ENCODE data around the gene GALNTL6. TPM values are rescaled to one million over a fixed set of nuclear protein-coding genes. Genes with fewer than 3 reads are reported as not detected.
"Not testable (repeated sequence)": the region's sequence is repeated elsewhere in the genome, so short reads cannot be mapped to it uniquely, and the experiment has no call there.

The GALNTL6 gene
- total RNA-seq, 1 donor from 2014 or later: not detected

GRCh38 chr4:172974586-172974985 lies 1161.4 kb downstream of the GALNTL6 start:
- H3K27me3 ChIP-seq (ENCODE audit: low read depth): peaks cover 36% of the 10 kb centered on the region
- no peak for TF ChIP-seq CTCF (IDR thresholded peaks at IDR 0.05; ENCODE audit: borderline replicate concordance)
- H3K4me1 ChIP-seq: no peaks in the 10 kb centered on the region
- no peak overlapping the region for H3K4me3 ChIP-seq
- intact Hi-C loops (cut with micrococcal nuclease): no loop called here
- peaks cover 19% of the 10 kb centered on the region for H3K9me3 ChIP-seq (replicated peaks)
- H3K27ac ChIP-seq (replicated peaks): no peak overlapping the region
- DNase-seq: no peak
- H3K36me3 ChIP-seq: no peaks in the 10 kb centered on the region

- no peak for DNase-seq
- intact Hi-C loops (cut with micrococcal nuclease): no loop called here
- Histone ChIP-seq H3K27me3 (ENCODE audit: low read depth) (peaks cover 42% of the 10 kb centered on the region), H3K9me3 (replicated peaks) (peaks cover 8% of the 10 kb centered on the region), H3K4me3 (no peak overlapping the region), H3K27ac (replicated peaks) (no peak overlapping the region), H3K4me1 (no peaks in the 10 kb centered on the region), H3K36me3 (no peaks in the 10 kb centered on the region)
- no peak for TF ChIP-seq CTCF (IDR thresholded peaks at IDR 0.05; ENCODE audit: borderline replicate concordance)
Observed at GRCh38 chr4:172975651-172976229, 1162.5 kb downstream of the GALNTL6 start.

GRCh38 chr4:172977491-172978041 lies 1164.4 kb downstream of the GALNTL6 start:
- H3K27ac ChIP-seq (replicated peaks); intact Hi-C loops (cut with micrococcal nuclease); H3K4me3 ChIP-seq; H3K36me3 ChIP-seq; DNase-seq; H3K4me1 ChIP-seq; H3K9me3 ChIP-seq (replicated peaks): not testable (repeated sequence)
- peaks cover 40% of the 10 kb centered on the region for H3K27me3 ChIP-seq (ENCODE audit: low read depth)

- no peak overlapping the region for H3K27ac ChIP-seq (replicated peaks)
- H3K9me3 ChIP-seq (replicated peaks): peaks cover 8% of the 10 kb centered on the region
- H3K36me3 ChIP-seq: no peaks in the 10 kb centered on the region
- no peak for TF ChIP-seq CTCF (IDR thresholded peaks at IDR 0.05; ENCODE audit: borderline replicate concordance)
- intact Hi-C loops (cut with micrococcal nuclease): no loop called here
- DNase-seq: no peak
- no peak overlapping the region for H3K4me3 ChIP-seq
- no peaks in the 10 kb centered on the region for H3K4me1 ChIP-seq
- peaks cover 36% of the 10 kb centered on the region for H3K27me3 ChIP-seq (ENCODE audit: low read depth)
Observed at GRCh38 chr4:172978848-172979247, 1165.6 kb downstream of the GALNTL6 start.

GRCh38 chr4:172979332-172979731 lies 1166.1 kb downstream of the GALNTL6 start:
- no peak overlapping the region for H3K4me3 ChIP-seq
- no peaks in the 10 kb centered on the region for H3K36me3 ChIP-seq
- no peak overlapping the region for H3K27ac ChIP-seq (replicated peaks)
- intact Hi-C loops (cut with micrococcal nuclease): no loop called here
- H3K9me3 ChIP-seq (replicated peaks): peaks cover 8% of the 10 kb centered on the region
- DNase-seq: no peak
- H3K27me3 ChIP-seq (ENCODE audit: low read depth): peaks cover 36% of the 10 kb centered on the region
- no peak for TF ChIP-seq CTCF (IDR thresholded peaks at IDR 0.05; ENCODE audit: borderline replicate concordance)
- no peaks in the 10 kb centered on the region for H3K4me1 ChIP-seq

GRCh38 chr4:172980219-172980618 lies 1167.0 kb downstream of the GALNTL6 start:
- intact Hi-C loops (cut with micrococcal nuclease): no loop called here
- Histone ChIP-seq H3K4me3 (no peak overlapping the region), H3K27me3 (ENCODE audit: low read depth) (peaks cover 28% of the 10 kb centered on the region), H3K27ac (replicated peaks) (no peak overlapping the region), H3K4me1 (no peaks in the 10 kb centered on the region), H3K9me3 (replicated peaks) (peaks cover 8% of the 10 kb centered on the region), H3K36me3 (no peaks in the 10 kb centered on the region)
- TF ChIP-seq CTCF (IDR thresholded peaks at IDR 0.05; ENCODE audit: borderline replicate concordance): no peak
- no peak for DNase-seq

Measured in left ventricle myocardium inferior (tissue), 1 donor.